NB4 (cell line): Measurements from ENCODE around the gene KLHL22.
"Not testable (repeated sequence)": the region's sequence is repeated elsewhere in the genome, so short reads cannot be mapped to it uniquely, and the experiment has no call there.

Source experiments
- DNase-seq: peaks from one replicate; pipeline ENCODE4 v3.0.0; 2010; ENCODE audit warnings: low read depth
- H3K4me3 ChIP-seq: one replicate; pipeline ENCODE4 v1.5.1; 2011; ENCODE audit warnings: mild to moderate bottlenecking, low read depth, low read length, moderate library complexity
- MYC ChIP-seq: IDR thresholded peaks from 2 replicates; pipeline ENCODE4 v1.6.1; 2011; ENCODE audit warnings: low read depth, low read length
- POLR2A ChIP-seq: IDR thresholded peaks from 2 replicates; pipeline ENCODE4 v1.6.1; 2011; ENCODE audit warnings: mild to moderate bottlenecking; ENCODE audit not compliant: insufficient read length; ENCODE audit errors: extremely low read depth
- TF ChIP-seq, protein P1 (sequence below): IDR thresholded peaks from 2 replicates; pipeline ENCODE4 v1.6.1; 2011; ENCODE audit warnings: low read depth, low read length
- TF ChIP-seq, protein P2 (sequence below): IDR thresholded peaks from one replicate; pipeline ENCODE4 v1.5.1; 2012; ENCODE audit warnings: low read depth, low read length

KLHL22 gene

DNA sequence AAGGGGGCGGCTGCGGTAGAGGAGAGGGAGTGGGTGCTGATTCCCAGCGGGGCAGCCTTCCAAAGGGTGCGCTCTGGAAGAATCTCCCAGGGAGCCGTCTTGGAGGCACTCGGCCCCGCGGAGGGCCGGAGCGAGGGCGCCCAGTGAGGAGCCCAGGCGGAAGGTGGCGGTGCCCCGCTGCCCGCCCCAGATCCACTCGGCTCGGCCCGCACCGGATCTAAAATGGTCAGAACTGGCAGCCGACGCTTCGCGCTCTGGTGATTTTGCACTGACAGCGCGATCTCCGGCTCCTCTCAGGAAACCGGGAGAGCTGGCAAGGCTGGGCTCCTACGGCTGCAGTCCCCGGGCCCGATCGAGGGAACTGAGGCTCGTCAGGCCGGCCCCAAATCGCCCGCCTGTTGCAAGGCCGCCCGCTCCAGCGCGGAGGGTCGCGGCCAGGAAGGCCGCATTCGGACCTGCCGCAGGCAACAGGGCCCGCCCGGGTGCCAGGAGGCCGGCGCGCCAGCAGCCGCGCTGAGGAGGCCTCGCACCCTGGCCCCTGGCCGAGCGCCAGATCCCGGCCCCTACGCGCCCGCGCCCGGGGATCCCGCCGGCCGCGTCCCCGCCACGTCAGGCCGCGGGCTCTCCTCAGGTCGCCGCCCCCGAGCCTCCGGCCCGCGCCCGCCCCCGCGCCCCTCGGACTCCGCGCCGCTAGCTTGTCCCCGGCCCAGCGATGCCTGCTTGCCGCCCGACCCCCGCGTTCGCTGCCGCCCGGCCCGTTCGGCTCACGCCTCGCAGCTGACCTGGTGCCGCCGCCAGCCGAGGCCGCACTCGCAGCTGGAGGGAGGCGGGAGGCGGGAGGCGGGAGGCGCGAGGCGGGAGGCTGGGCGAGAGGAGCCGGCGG, at the start of gene KLHL22:
Gene KLHL22, minus strand, starts transcription at position 818 of the 883 bp plus-strand sequence. CDS start 6,584 bp downstream, outside the sequence.
- TF ChIP-seq POLR2A (no peak), MYC (no peak)
- TF ChIP-seq, protein P1, sequence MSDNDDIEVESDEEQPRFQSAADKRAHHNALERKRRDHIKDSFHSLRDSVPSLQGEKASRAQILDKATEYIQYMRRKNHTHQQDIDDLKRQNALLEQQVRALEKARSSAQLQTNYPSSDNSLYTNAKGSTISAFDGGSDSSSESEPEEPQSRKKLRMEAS, result no peak
- TF ChIP-seq, protein P2, sequence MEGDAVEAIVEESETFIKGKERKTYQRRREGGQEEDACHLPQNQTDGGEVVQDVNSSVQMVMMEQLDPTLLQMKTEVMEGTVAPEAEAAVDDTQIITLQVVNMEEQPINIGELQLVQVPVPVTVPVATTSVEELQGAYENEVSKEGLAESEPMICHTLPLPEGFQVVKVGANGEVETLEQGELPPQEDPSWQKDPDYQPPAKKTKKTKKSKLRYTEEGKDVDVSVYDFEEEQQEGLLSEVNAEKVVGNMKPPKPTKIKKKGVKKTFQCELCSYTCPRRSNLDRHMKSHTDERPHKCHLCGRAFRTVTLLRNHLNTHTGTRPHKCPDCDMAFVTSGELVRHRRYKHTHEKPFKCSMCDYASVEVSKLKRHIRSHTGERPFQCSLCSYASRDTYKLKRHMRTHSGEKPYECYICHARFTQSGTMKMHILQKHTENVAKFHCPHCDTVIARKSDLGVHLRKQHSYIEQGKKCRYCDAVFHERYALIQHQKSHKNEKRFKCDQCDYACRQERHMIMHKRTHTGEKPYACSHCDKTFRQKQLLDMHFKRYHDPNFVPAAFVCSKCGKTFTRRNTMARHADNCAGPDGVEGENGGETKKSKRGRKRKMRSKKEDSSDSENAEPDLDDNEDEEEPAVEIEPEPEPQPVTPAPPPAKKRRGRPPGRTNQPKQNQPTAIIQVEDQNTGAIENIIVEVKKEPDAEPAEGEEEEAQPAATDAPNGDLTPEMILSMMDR, result no peak
- DNase-seq, result peak; percentile 69
- peak within 1 kb of the TSS; percentile 76 for H3K4me3 ChIP-seq

DNA sequence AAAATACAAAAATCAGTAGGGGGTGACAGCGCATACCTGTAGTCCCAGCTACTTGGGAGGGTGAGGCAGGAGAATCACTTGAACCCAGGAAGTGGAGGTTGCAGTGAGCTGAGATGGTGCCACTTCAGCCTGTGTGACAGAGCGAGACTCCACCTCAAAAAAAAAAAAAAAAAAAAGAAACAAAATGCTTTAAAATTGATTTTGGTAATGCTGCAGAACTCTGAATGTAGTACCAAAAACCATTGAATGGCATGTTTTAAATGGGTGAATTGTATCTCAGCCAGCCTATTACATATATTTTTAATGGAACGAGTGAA, 49.7 kb upstream of the KLHL22 start:
- H3K4me3 ChIP-seq, DNase-seq: not testable (repeated sequence)

GRCh38 chr22:20542736-20543135, 47.1 kb upstream of the KLHL22 start:
- DNase-seq, result no peak
- TF ChIP-seq, protein P1, result no peak
- TF ChIP-seq POLR2A, result no peak
- TF ChIP-seq, protein P2, result no peak
- no peak for TF ChIP-seq MYC
- no peak overlapping the region for H3K4me3 ChIP-seq

DNA sequence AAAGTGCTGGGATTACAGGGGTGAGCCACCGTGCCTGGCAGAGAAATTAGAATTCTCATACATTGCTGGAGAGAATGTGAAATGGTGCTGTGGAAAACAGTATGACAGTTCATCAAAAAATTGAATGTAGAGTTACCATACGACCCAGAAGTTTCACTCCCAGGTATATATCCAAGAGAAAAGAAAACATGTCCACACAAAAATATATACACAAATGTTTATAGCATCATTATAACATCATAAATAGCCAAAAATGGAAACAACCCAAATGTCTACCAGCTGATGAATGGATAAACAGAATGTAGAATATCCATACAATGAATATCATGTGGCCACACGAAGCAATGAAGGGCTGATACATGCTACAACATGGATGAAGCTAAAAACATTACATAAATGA, 46.5 kb upstream of the KLHL22 start:
- no peak for DNase-seq
- TF ChIP-seq MYC (no peak), POLR2A (no peak)
- TF ChIP-seq, protein P2, result no peak
- TF ChIP-seq, protein P1, result no peak
- H3K4me3 ChIP-seq, result no peak overlapping the region

GRCh38 chr22:20538875-20539274, 43.3 kb upstream of the KLHL22 start:
- not testable (repeated sequence) for H3K4me3 ChIP-seq, DNase-seq

DNA sequence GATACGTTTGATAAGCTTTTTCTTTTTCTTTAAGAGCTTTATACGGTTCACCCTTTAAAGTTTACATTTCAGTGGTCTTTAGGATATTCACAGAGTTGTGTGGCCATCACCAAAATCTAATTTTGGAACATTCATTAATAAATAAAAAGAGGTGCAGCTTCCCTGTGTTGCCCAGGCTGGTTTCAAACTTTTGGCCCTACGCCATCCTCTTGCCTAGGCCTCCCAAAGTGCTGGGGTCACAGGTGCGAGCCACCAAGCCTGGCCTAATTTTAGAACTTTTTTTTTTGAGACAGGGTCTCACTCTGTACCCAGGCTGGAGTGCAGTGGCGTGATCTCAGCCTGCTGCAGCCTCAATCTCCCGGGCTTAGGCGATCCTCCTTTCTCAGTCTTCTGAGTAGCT, 42.4 kb upstream of the KLHL22 start:
- no peak for DNase-seq
- no peak overlapping the region for H3K4me3 ChIP-seq
- TF ChIP-seq, protein P1, result no peak
- TF ChIP-seq, protein P2, result no peak
- TF ChIP-seq MYC, result no peak
- TF ChIP-seq POLR2A, result no peak

DNA sequence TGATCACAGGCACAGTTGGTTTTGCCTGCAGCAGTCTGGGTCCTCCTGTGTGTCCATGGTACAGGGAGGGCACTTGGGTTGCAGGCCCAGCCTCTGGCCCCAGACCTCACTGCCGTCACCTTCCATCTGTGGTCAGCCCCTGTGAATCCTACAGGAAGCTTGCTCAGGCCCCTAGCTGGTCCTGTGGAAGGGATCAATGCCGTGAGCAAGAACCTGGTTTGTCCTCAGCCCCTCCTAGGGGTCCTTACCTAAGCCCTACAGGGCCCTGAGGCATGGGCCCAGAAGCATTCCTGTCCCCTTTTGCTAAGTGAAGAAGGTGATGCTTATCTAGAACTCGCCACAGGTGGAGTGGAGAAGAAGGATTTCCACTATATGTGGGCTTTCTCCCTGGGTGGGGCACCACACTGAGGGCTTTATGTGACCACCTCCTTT, 41.7 kb upstream of the KLHL22 start:
- no peak for DNase-seq
- H3K4me3 ChIP-seq, result no peak overlapping the region
- TF ChIP-seq, protein P2, result no peak
- TF ChIP-seq, protein P1, result no peak
- TF ChIP-seq MYC, result no peak
- TF ChIP-seq POLR2A, result no peak
